Testis (tissue), 2 donors: Measurements from ENCODE around the gene BEST1.

Source experiments
- CTCF ChIP-seq, 3 experiments: fragments of 450-650 bp in 2 of 3; fragments of 200-600 bp in 1 of 3; sonication (generic) in 1 of 3; IDR thresholded peaks; one replicate each; pipeline ENCODE4 v1.5.1; 2016 to 2019; ENCODE audit warnings: antibody characterized with exemption in 3 of 3, mild to moderate bottlenecking in 2 of 3, moderate library complexity in 1 of 3
- POLR2A ChIP-seq: fragments of 450-650 bp; IDR thresholded peaks from one replicate; pipeline ENCODE4 v1.6.1; 2017; ENCODE audit warnings: antibody characterized with exemption, mild to moderate bottlenecking, moderate library complexity

DNA sequence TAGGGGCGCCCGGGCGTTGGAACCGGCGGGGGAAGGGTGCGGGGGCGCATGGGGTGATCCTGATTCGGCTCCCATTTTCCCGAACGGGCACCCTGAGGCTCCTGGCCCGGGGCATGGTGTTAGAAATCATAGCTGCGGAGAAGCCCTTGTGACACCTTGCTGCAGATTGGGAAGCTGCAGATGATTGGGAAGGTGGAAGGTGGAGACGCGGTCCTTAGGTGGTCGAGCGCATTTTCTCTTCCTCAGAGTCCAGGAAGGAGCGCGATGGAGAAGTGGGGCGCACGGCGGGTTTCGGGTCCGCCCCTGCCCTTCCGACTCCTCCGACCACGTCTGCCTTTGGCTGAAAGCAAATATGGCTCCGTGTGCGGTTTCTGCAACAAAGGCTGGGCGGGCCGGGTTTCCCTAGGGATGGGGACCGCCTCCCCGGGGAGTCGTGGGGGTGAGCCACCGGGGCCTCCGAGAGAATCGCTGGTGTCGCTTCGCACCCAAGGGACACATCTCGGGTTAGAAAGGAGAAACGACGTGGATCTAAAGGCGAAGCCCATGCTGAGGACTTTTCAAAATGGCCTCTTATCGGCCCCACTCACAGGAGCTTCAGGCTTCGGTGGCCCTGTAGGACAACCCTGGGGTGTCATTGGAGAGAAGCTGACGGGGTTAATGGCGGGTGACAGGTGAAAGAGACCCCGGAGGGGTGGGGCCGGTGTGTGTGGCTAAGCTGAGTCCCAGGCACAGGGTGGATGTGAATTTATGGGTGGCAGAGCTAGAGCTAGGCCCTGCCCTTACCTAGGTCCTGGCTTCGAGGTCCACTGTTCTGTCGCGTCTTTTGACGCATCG is 18.0 kb downstream of the BEST1 start:
- no peak for TF ChIP-seq CTCF (IDR thresholded peaks at IDR 0.05)
- no peak for TF ChIP-seq POLR2A
